ENCODE data around the gene OPALIN. TPM values are rescaled to one million over a fixed set of nuclear protein-coding genes. Genes with fewer than 3 reads are reported as not detected.

OPALIN gene
- total RNA-seq, 2 donors from 2014 or later: not detected

DNA sequence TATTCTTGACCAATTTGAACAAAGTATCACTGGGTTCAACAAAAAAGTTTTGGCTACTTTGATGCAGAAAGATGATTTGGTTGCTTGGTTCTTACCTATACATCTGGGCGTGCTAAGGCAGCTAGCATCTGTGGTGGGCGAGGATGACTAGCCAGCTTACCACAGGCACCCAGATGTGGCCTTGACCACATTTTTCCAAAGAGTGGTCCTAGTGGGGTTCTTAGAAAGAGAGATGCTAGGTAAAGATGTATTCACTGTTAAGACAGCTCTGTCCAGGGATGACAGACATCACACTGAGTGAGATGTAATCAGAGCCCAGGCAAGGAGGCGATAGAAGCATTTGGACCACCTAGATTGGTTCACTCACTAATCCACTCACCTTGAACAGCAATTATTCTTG lies 53.8 kb downstream of the OPALIN start:
- no peak for ATAC-seq (ENCODE audit: insufficient number of reproducible peaks, low FRiP score, low read depth)
- peaks cover 8 to 13% of the 10 kb centered on the region in 2 donors for H3K4me1 ChIP-seq (ENCODE audit: control insufficient read depth in 1 of 2, low read depth in 2 of 2)
- H3K36me3 ChIP-seq: no peaks in the 10 kb centered on the region
- no peaks in the 10 kb centered on the region for H3K9me3 ChIP-seq
- TF ChIP-seq CTCF (IDR thresholded peaks at IDR 0.05): no peak
- H3K27ac ChIP-seq: no peak overlapping the region
- DNase-seq (ENCODE audit: low spot score): no peak
- no peak overlapping the region for H3K4me3 ChIP-seq
- no peaks in the 10 kb centered on the region for H3K27me3 ChIP-seq (replicated peaks; ENCODE audit: insufficient read depth)

DNA sequence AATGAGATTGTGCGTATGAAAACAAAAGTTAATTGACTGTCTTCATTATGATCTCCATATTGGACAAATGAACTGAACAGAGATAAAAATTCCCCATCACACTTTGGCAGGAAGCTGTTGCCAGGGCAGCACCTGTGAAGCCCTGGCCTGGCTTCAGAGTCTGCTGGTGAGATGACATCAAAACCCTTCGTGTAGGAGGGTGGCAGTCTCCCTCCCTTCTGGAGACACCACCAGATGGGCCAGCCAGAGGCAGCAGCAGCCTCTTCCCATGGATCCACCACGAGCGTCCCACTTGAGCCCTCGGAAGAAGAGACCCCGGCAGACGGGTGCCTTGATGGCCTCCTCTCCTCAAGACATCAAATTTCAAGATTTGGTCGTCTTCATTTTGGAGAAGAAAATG lies 54.6 kb downstream of the OPALIN start, which contains the start of gene DNTT:
Gene DNTT, plus strand, starts transcription at position 205 of the 400 bp plus-strand sequence. Its CDS starts 64 bp downstream, at position 269.
- Histone ChIP-seq H3K4me3 (no peak within 1 kb of the TSS), H3K27me3 (replicated peaks; ENCODE audit: insufficient read depth) (no peaks in the 10 kb centered on the region), H3K27ac (no peak within 1 kb of the TSS), H3K4me1 (ENCODE audit: control insufficient read depth in 1 of 2, low read depth in 2 of 2) (peaks cover 2 to 5% of the 10 kb centered on the region in 2 donors), H3K36me3 (no peaks in the 10 kb centered on the region), H3K9me3 (no peaks in the 10 kb centered on the region)
- DNase-seq (ENCODE audit: low spot score) (no peak), ATAC-seq (ENCODE audit: insufficient number of reproducible peaks, low FRiP score, low read depth) (no peak)
- TF ChIP-seq CTCF (IDR thresholded peaks at IDR 0.05): no peak

- H3K27me3 ChIP-seq (replicated peaks; ENCODE audit: insufficient read depth): no peaks in the 10 kb centered on the region
- H3K36me3 ChIP-seq: no peaks in the 10 kb centered on the region
- DNase-seq (ENCODE audit: low spot score): no peak
- no peaks in the 10 kb centered on the region for H3K9me3 ChIP-seq
- no peak overlapping the region for H3K27ac ChIP-seq
- ATAC-seq (ENCODE audit: insufficient number of reproducible peaks, low FRiP score, low read depth): no peak
- TF ChIP-seq CTCF (IDR thresholded peaks at IDR 0.05): no peak
- H3K4me1 ChIP-seq (ENCODE audit: control insufficient read depth in 1 of 2, low read depth in 2 of 2): peaks cover 0 to 7% of the 10 kb centered on the region in 2 donors
- no peak overlapping the region for H3K4me3 ChIP-seq
Measured at GRCh38 chr10:96301616-96302015, 57.2 kb downstream of the OPALIN start.

DNA sequence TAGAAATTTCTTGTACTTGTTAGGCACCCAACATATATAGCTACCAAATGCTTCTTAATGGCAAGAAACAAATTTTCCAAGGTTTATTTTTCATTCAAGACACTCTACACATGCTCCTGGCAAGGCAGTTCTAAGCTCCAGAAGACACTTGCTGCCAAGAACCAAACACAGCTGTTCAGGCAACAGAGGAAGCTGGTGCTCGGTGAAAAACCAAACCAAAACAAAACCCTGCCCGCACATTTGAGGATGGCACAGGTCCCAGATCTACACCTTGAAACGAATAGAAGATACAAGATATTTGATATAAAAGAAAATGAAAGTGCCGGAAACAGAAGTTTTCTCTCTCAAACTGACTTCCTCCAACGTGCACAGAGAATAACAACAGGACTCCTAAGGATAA lies 59.4 kb downstream of the OPALIN start:
- no peak for TF ChIP-seq CTCF (IDR thresholded peaks at IDR 0.05)
- DNase-seq (ENCODE audit: low spot score) (no peak), ATAC-seq (ENCODE audit: insufficient number of reproducible peaks, low FRiP score, low read depth) (no peak)
- peak overlapping the region; percentile 33 for H3K4me3 ChIP-seq
- no peaks in the 10 kb centered on the region for H3K9me3 ChIP-seq
- no peaks in the 10 kb centered on the region for H3K36me3 ChIP-seq
- H3K27ac ChIP-seq: no peak overlapping the region
- no peaks in the 10 kb centered on the region for H3K27me3 ChIP-seq (replicated peaks; ENCODE audit: insufficient read depth)
- H3K4me1 ChIP-seq (ENCODE audit: control insufficient read depth in 1 of 2, low read depth in 2 of 2): peaks cover 0 to 7% of the 10 kb centered on the region in 2 donors

GRCh38 chr10:96298362-96298761 lies 60.4 kb downstream of the OPALIN start:
- no peak overlapping the region for H3K4me3 ChIP-seq
- TF ChIP-seq CTCF (IDR thresholded peaks at IDR 0.05): no peak
- ATAC-seq (ENCODE audit: insufficient number of reproducible peaks, low FRiP score, low read depth) (no peak), DNase-seq (ENCODE audit: low spot score) (no peak)
- H3K27ac ChIP-seq: no peak overlapping the region
- no peaks in the 10 kb centered on the region for H3K27me3 ChIP-seq (replicated peaks; ENCODE audit: insufficient read depth)
- H3K4me1 ChIP-seq (ENCODE audit: control insufficient read depth in 1 of 2, low read depth in 2 of 2): peaks cover 0 to 7% of the 10 kb centered on the region in 2 donors
- H3K36me3 ChIP-seq: no peaks in the 10 kb centered on the region
- H3K9me3 ChIP-seq: no peaks in the 10 kb centered on the region
